ENCODE measurements around the gene TMEM125. TPM values are rescaled to one million over a fixed set of nuclear protein-coding genes. Genes with fewer than 3 reads are reported as not detected.

Gene TMEM125
- total RNA-seq, 2 donors from 2014 or later, result 0.63 TPM; not detected in 1

- ATAC-seq (ENCODE audit: insufficient number of reproducible peaks, low FRiP score, low read depth) (no peak), DNase-seq (ENCODE audit: low spot score) (no peak)
- Histone ChIP-seq H3K36me3 (no peaks in the 10 kb centered on the region), H3K9me3 (no peaks in the 10 kb centered on the region), H3K27ac (no peak overlapping the region), H3K4me1 (ENCODE audit: control insufficient read depth in 1 of 2, low read depth in 2 of 2) (peaks cover 11% of the 10 kb centered on the region in 2 donors), H3K4me3 (no peak overlapping the region), H3K27me3 (replicated peaks; ENCODE audit: insufficient read depth) (no peaks in the 10 kb centered on the region)
- no peak for TF ChIP-seq CTCF (IDR thresholded peaks at IDR 0.05)
Observed at GRCh38 chr1:43234267-43234666, 35.5 kb upstream of the TMEM125 start.

- no peaks in the 10 kb centered on the region for H3K9me3 ChIP-seq
- no peak overlapping the region for H3K4me3 ChIP-seq
- no peak for ATAC-seq (ENCODE audit: insufficient number of reproducible peaks, low FRiP score, low read depth)
- H3K27me3 ChIP-seq (replicated peaks; ENCODE audit: insufficient read depth), result no peaks in the 10 kb centered on the region
- no peaks in the 10 kb centered on the region for H3K36me3 ChIP-seq
- H3K4me1 ChIP-seq (ENCODE audit: control insufficient read depth in 1 of 2, low read depth in 2 of 2), result peaks cover 11% of the 10 kb centered on the region in 2 donors
- no peak for TF ChIP-seq CTCF (IDR thresholded peaks at IDR 0.05)
- no peak overlapping the region for H3K27ac ChIP-seq
- DNase-seq (ENCODE audit: low spot score), result no peak
Observed at GRCh38 chr1:43235040-43235439, 34.7 kb upstream of the TMEM125 start.

- no peak overlapping the region for H3K27ac ChIP-seq
- ATAC-seq (ENCODE audit: insufficient number of reproducible peaks, low FRiP score, low read depth), result no peak
- no peak for DNase-seq (ENCODE audit: low spot score)
Observed at GRCh38 chr1:43235451-43236121, 34.2 kb upstream of the TMEM125 start.

GRCh38 chr1:43237121-43237520 lies 32.7 kb upstream of the TMEM125 start:
- DNase-seq (ENCODE audit: low spot score) (no peak), ATAC-seq (ENCODE audit: insufficient number of reproducible peaks, low FRiP score, low read depth) (no peak)
- H3K27me3 ChIP-seq (replicated peaks; ENCODE audit: insufficient read depth), result no peaks in the 10 kb centered on the region
- H3K27ac ChIP-seq, result no peak overlapping the region
- no peak for TF ChIP-seq CTCF (IDR thresholded peaks at IDR 0.05)
- no peaks in the 10 kb centered on the region for H3K36me3 ChIP-seq
- peaks cover 8% of the 10 kb centered on the region in 2 donors for H3K4me1 ChIP-seq (ENCODE audit: control insufficient read depth in 1 of 2, low read depth in 2 of 2)
- H3K4me3 ChIP-seq, result no peak overlapping the region
- H3K9me3 ChIP-seq, result no peaks in the 10 kb centered on the region

More at GRCh38 chr1:43235451-43236121, 34.2 kb upstream of the TMEM125 start:
- Histone ChIP-seq H3K4me3 (no peak overlapping the region), H3K9me3 (no peaks in the 10 kb centered on the region), H3K4me1 (ENCODE audit: control insufficient read depth in 1 of 2, low read depth in 2 of 2) (peaks cover 11% of the 10 kb centered on the region in 2 donors), H3K36me3 (no peaks in the 10 kb centered on the region), H3K27me3 (replicated peaks; ENCODE audit: insufficient read depth) (no peaks in the 10 kb centered on the region)
- no peak for TF ChIP-seq CTCF (IDR thresholded peaks at IDR 0.05)

- no peak for ATAC-seq (ENCODE audit: insufficient number of reproducible peaks, low FRiP score, low read depth)
- Histone ChIP-seq H3K9me3 (no peaks in the 10 kb centered on the region), H3K27me3 (replicated peaks; ENCODE audit: insufficient read depth) (no peaks in the 10 kb centered on the region), H3K36me3 (no peaks in the 10 kb centered on the region), H3K27ac (no peak overlapping the region), H3K4me3 (no peak overlapping the region), H3K4me1 (ENCODE audit: control insufficient read depth in 1 of 2, low read depth in 2 of 2) (no peaks in the 10 kb centered on the region)
- DNase-seq (ENCODE audit: low spot score), result no peak
- no peak for TF ChIP-seq CTCF (IDR thresholded peaks at IDR 0.05)
Observed at GRCh38 chr1:43238085-43238484, 31.7 kb upstream of the TMEM125 start.

Data from thoracic aorta (tissue), 2 donors.